Ascending aorta (tissue), 2 donors: Measurements from ENCODE around the gene NTM. TPM values are rescaled to one million over a fixed set of nuclear protein-coding genes. Genes with fewer than 3 reads are reported as not detected.

Experiments used
- DNase-seq, 2 donors: peaks; one replicate each; pipeline ENCODE4 v3.0.0-alpha.2; 2019; ENCODE audit warnings: low spot score in 2 of 2
- H3K27ac ChIP-seq, 2 donors: fragments of 200-600 bp; sonication (generic); one replicate each; pipeline ENCODE4 v1.5.1; 2016 to 2017; ENCODE audit warnings: mild to moderate bottlenecking in 1 of 2
- H3K27me3 ChIP-seq: fragments of 200-600 bp; sonication (generic); one replicate; pipeline ENCODE4 v1.5.1; 2017
- H3K36me3 ChIP-seq, 2 donors: fragments of 200-600 bp; sonication (generic); one replicate each; pipeline ENCODE4 v1.5.1; 2016
- H3K4me1 ChIP-seq, 2 donors: fragments of 200-600 bp; sonication (generic); one replicate each; pipeline ENCODE4 v1.5.1; 2016 to 2017; ENCODE audit warnings: mild to moderate bottlenecking in 1 of 2
- H3K4me3 ChIP-seq, 2 donors: fragments of 200-600 bp; sonication (generic); one replicate each; pipeline ENCODE4 v1.5.1; 2016 to 2017; ENCODE audit warnings: mild to moderate bottlenecking in 1 of 2
- H3K9me3 ChIP-seq, 2 donors: fragments of 200-600 bp; sonication (generic); one replicate each; pipeline ENCODE4 v1.5.1; 2016
- intact Hi-C: fragments of 100-400 bp; cut with DNase I; formaldehyde crosslinking; loops from one replicate; pipeline ENCODE4 v1.15.1; 2023
- total RNA-seq: library from RNA; depleted of rRNA; stranded (reverse); fragments of >200 nt; gene quantifications from one replicate; pipeline ENCODE4 v1.1.0, GENCODE V29; 2016
- TF ChIP-seq, protein P1 (sequence below), 3 experiments: fragments of 200-600 bp in 2 of 3; fragments of 450-650 bp in 1 of 3; sonication (generic) in 2 of 3; IDR thresholded peaks; one replicate each; pipeline ENCODE4 v1.5.1; 2016 to 2019; ENCODE audit warnings: antibody characterized with exemption in 3 of 3, mild to moderate bottlenecking in 1 of 3, moderate library complexity in 1 of 3

NTM gene
- total RNA-seq, 1 donor from 2014 or later = not detected

DNA sequence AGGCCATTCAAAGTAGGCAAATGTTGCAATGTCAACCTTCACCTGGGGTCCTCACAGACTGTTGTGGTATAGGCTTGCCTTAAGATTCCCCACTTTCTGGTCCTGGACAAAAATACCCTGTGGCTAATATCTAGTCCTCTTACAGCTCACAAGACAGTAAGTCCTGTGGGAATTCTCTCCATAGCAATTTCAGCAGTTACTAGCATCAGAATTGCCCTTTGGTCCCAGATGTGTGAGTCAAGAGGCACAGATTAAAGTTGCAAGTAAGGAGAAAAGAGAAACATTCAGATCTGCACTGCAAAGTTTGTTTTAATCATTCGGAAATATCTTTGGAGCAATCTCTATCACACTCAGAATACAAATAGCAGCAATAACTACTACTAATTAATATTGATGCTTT lies 420.2 kb downstream of the NTM start:
- Histone ChIP-seq H3K9me3 (no peaks in the 10 kb centered on the region), H3K4me1 (no peaks in the 10 kb centered on the region), H3K27me3 (no peaks in the 10 kb centered on the region), H3K27ac (no peak overlapping the region), H3K36me3 (no peaks in the 10 kb centered on the region), H3K4me3 (no peak overlapping the region)
- TF ChIP-seq, protein P1, sequence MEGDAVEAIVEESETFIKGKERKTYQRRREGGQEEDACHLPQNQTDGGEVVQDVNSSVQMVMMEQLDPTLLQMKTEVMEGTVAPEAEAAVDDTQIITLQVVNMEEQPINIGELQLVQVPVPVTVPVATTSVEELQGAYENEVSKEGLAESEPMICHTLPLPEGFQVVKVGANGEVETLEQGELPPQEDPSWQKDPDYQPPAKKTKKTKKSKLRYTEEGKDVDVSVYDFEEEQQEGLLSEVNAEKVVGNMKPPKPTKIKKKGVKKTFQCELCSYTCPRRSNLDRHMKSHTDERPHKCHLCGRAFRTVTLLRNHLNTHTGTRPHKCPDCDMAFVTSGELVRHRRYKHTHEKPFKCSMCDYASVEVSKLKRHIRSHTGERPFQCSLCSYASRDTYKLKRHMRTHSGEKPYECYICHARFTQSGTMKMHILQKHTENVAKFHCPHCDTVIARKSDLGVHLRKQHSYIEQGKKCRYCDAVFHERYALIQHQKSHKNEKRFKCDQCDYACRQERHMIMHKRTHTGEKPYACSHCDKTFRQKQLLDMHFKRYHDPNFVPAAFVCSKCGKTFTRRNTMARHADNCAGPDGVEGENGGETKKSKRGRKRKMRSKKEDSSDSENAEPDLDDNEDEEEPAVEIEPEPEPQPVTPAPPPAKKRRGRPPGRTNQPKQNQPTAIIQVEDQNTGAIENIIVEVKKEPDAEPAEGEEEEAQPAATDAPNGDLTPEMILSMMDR (IDR thresholded peaks at IDR 0.05) = no peak
- DNase-seq = no peak
- intact Hi-C loops = no loop called here

DNA sequence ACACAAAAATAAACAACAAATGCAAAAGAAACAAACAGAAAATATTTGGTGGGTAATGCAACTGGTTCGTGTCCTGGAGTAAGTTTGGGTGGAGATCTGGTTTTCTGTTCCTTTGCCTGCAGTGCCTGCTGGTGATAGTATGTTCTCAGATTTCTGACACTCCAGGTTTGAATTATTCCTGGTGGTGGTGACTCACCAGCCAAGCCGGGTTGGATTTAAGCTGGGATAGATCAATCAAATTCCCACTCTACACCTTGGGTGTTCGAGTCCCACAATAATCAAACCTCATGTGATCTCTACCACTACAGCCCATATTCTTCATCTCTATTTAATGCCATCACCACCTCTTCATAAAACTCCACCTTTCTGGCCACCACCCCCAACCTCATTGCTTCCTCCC lies 421.8 kb downstream of the NTM start:
- DNase-seq = no peak
- Histone ChIP-seq H3K27me3 (no peaks in the 10 kb centered on the region), H3K27ac (no peak overlapping the region), H3K4me3 (no peak overlapping the region), H3K9me3 (no peaks in the 10 kb centered on the region), H3K36me3 (no peaks in the 10 kb centered on the region), H3K4me1 (no peaks in the 10 kb centered on the region)
- intact Hi-C loops = no loop called here
- TF ChIP-seq, protein P1 (IDR thresholded peaks at IDR 0.05) = no peak

GRCh38 chr11:131796089-131796488 lies 425.7 kb downstream of the NTM start:
- DNase-seq = no peak
- intact Hi-C loops = no loop called here
- no peaks in the 10 kb centered on the region for H3K9me3 ChIP-seq
- H3K27ac ChIP-seq = no peak overlapping the region
- TF ChIP-seq, protein P1 (IDR thresholded peaks at IDR 0.05) = no peak
- no peaks in the 10 kb centered on the region for H3K36me3 ChIP-seq
- no peak overlapping the region for H3K4me3 ChIP-seq
- H3K4me1 ChIP-seq = no peaks in the 10 kb centered on the region
- no peaks in the 10 kb centered on the region for H3K27me3 ChIP-seq

DNA sequence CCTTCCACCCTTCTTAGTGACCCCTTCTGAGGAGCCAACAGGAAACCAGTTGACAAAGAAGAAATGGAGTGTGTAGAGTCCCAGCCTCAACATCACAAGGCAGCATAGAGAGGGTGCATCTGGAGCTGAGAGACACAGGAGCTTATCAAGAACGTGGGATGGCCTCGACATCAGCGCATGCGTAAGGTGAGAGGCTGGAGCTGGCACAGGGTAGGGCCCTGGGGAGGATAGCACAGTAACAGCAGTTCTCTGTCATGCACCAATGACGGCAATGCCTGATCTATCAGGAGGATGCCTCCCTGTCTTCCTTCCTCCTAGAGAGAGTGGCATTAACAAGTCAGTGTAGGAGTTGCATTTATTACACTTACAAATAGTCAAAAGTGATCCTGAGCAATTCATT lies 426.1 kb downstream of the NTM start:
- DNase-seq = no peak
- no peaks in the 10 kb centered on the region for H3K4me1 ChIP-seq
- TF ChIP-seq, protein P1 (IDR thresholded peaks at IDR 0.05) = no peak
- intact Hi-C loops = no loop called here
- H3K9me3 ChIP-seq = no peaks in the 10 kb centered on the region
- no peak overlapping the region for H3K4me3 ChIP-seq
- H3K27me3 ChIP-seq = no peaks in the 10 kb centered on the region
- H3K27ac ChIP-seq = no peak overlapping the region
- H3K36me3 ChIP-seq = no peaks in the 10 kb centered on the region

DNA sequence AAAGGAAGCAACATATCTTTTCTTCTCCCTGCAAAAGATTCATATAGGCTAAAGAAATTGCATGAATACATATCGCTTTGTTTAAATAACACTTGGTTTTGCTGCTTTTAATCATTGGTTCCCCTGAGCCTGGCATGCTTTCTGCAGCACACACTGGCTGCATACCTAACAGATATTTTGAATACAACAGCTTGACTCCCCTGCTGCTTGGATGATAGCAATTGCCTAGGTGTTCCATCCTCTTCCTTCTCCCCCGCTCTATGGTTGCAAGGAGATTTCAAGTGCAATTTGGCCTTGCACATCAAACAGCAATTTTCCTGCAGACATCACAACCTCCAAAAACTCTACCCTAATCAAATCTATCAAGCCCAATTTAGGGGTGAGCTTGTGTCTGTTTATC lies 430.0 kb downstream of the NTM start:
- H3K9me3 ChIP-seq = no peaks in the 10 kb centered on the region
- intact Hi-C loops = no loop called here
- H3K27ac ChIP-seq = no peak overlapping the region
- no peaks in the 10 kb centered on the region for H3K4me1 ChIP-seq
- no peak overlapping the region for H3K4me3 ChIP-seq
- DNase-seq = no peak
- no peaks in the 10 kb centered on the region for H3K27me3 ChIP-seq
- TF ChIP-seq, protein P1 (IDR thresholded peaks at IDR 0.05) = no peak
- H3K36me3 ChIP-seq = no peaks in the 10 kb centered on the region

- H3K27ac ChIP-seq = no peak overlapping the region
- no peak overlapping the region for H3K4me3 ChIP-seq
- H3K9me3 ChIP-seq = no peaks in the 10 kb centered on the region
- intact Hi-C loops = no loop called here
- no peak for DNase-seq
- H3K4me1 ChIP-seq = no peaks in the 10 kb centered on the region
- H3K36me3 ChIP-seq = no peaks in the 10 kb centered on the region
- no peaks in the 10 kb centered on the region for H3K27me3 ChIP-seq
- TF ChIP-seq, protein P1 (IDR thresholded peaks at IDR 0.05) = no peak
Observed at GRCh38 chr11:131802440-131803115, 432.2 kb downstream of the NTM start.
